ENCODE measurements around the gene GPC1.

DNA sequence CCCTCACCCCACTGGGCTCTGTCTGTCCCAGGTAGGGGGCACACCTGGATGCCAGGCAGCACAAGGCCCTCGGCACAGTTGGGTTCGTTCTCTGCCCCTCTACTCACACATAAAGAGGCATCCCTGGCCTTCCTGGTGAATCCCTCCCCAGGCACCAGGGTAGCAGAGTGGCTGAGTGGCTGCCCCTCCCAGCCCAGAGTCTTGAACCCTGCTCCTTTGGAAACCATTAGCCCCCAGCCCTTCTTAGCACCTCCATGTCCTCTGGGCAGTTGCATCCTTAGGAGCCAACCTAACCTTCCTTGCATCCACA, 2.0 kb downstream of the GPC1 start:
- TF ChIP-seq, protein P1, sequence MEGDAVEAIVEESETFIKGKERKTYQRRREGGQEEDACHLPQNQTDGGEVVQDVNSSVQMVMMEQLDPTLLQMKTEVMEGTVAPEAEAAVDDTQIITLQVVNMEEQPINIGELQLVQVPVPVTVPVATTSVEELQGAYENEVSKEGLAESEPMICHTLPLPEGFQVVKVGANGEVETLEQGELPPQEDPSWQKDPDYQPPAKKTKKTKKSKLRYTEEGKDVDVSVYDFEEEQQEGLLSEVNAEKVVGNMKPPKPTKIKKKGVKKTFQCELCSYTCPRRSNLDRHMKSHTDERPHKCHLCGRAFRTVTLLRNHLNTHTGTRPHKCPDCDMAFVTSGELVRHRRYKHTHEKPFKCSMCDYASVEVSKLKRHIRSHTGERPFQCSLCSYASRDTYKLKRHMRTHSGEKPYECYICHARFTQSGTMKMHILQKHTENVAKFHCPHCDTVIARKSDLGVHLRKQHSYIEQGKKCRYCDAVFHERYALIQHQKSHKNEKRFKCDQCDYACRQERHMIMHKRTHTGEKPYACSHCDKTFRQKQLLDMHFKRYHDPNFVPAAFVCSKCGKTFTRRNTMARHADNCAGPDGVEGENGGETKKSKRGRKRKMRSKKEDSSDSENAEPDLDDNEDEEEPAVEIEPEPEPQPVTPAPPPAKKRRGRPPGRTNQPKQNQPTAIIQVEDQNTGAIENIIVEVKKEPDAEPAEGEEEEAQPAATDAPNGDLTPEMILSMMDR (IDR thresholded peaks at IDR 0.05 in 4 of 5, conservative IDR thresholded peaks at IDR 0.05 in 1 of 5), result no peak
- TF ChIP-seq POLR2A (IDR thresholded peaks at IDR 0.05), result no peak
